ENCODE results near the gene ALDH1A2.
"Not testable (repeated sequence)": the region's sequence is repeated elsewhere in the genome, so short reads cannot be mapped to it uniquely, and the experiment has no call there.

ALDH1A2 gene

DNA sequence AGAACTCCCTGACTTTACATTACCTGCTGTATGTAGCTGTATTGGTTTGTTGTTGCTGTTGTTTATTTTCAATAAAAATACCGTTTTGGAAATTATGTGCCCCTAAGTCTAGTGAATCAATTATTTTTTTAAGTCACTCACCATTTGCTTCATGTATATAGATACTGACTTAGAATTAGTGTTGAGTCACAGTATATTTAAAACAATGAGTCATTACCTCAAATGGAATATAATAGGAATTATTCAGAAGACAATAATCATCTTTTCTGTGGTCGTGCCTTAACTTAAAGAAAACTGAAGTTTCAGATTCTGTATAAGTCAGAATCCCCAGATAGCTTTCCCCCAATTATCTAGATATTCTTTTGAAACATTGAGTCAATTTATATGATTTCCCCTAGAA, 21.0 kb upstream of the ALDH1A2 start:
- FAIRE-seq (no peak), DNase-seq (ENCODE audit: insufficient read length) (no peak)
- TF ChIP-seq POLR2A (IDR thresholded peaks at IDR 0.05; ENCODE audit: low read depth, low read length) (no peak), TAF1 (IDR thresholded peaks at IDR 0.05; ENCODE audit: borderline replicate concordance, low read depth, low read length) (no peak), POLR2AphosphoS5 (IDR thresholded peaks at IDR 0.05; ENCODE audit: low read depth, low read length) (no peak)

DNA sequence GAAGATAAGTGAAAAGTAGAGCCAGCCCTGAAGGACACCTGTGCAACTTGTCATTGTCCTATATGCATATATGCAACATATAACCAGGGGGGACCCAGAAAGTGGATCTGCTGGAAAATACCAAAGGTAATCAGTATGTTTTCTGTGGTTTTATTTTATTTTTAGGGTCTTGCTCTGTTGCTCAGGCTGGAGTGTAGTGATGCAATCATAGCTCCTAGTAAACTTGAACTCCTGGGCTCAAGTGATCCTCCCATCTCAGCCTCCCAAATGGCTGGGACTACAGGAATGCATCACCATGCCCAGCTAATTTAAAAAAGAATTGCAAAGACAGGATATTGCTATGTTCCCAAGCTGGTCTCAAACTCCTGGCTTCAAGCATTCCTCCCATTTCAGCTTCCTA, 18.0 kb upstream of the ALDH1A2 start:
- DNase-seq (ENCODE audit: insufficient read length) (no peak), FAIRE-seq (no peak)
- TF ChIP-seq POLR2A (IDR thresholded peaks at IDR 0.05; ENCODE audit: low read depth, low read length) = no peak
- no peak for TF ChIP-seq POLR2AphosphoS5 (IDR thresholded peaks at IDR 0.05; ENCODE audit: low read depth, low read length)
- no peak for TF ChIP-seq TAF1 (IDR thresholded peaks at IDR 0.05; ENCODE audit: borderline replicate concordance, low read depth, low read length)

GRCh38 chr15:58081891-58082290, 16.4 kb upstream of the ALDH1A2 start:
- TF ChIP-seq POLR2AphosphoS5 (IDR thresholded peaks at IDR 0.05; ENCODE audit: low read depth, low read length) = no peak
- TF ChIP-seq POLR2A (IDR thresholded peaks at IDR 0.05; ENCODE audit: low read depth, low read length) = no peak
- TF ChIP-seq TAF1 (IDR thresholded peaks at IDR 0.05; ENCODE audit: borderline replicate concordance, low read depth, low read length) = no peak
- DNase-seq (ENCODE audit: insufficient read length) (no peak), FAIRE-seq (no peak)

DNA sequence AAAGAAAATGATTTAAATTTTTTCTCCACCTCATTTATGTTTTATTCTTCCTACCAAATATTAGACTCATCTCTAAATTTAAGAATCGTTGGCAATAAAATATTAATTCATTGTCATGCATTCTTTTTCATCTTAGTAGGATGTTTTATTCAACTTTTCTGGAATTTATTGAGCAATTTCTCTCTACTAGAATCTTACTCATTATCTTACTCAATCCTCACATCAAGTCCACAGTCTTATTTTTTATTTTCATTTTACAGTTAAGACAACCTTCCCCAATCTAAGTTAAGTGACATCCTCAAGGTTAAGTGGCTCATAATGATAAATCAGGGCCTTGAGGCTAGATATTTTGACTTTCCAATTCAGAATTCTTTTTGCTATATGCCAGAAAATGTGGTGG, 15.9 kb upstream of the ALDH1A2 start:
- FAIRE-seq = no peak
- no peak for TF ChIP-seq TAF1 (IDR thresholded peaks at IDR 0.05; ENCODE audit: borderline replicate concordance, low read depth, low read length)
- TF ChIP-seq POLR2AphosphoS5 (IDR thresholded peaks at IDR 0.05; ENCODE audit: low read depth, low read length) = no peak
- TF ChIP-seq POLR2A (IDR thresholded peaks at IDR 0.05; ENCODE audit: low read depth, low read length) = no peak

DNA sequence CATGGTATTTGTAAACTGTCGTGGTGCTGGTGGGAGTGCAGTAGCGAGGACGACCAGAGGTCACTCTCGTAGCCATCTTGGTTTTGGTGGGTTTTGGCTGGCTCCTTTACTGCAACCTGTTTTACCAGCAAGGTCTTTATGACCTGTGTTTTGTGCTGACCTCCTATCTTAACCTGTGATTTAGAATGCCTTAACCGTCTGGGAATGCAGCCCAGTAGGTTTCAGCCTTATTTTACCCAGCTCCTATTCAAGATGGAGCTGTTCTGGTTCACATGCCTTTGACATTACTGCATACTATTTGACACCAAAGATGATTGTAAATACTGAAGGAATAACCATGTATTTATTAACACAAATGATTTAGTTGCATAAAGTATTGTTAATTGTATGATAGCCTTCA, 15.4 kb upstream of the ALDH1A2 start:
- not testable (repeated sequence) for DNase-seq (ENCODE audit: insufficient read length); FAIRE-seq

More for the DNA sequence above, 15.9 kb upstream of the ALDH1A2 start:
- no peak for DNase-seq (ENCODE audit: insufficient read length)

- TF ChIP-seq POLR2AphosphoS5 (IDR thresholded peaks at IDR 0.05; ENCODE audit: low read depth, low read length) (no peak), TAF1 (IDR thresholded peaks at IDR 0.05; ENCODE audit: borderline replicate concordance, low read depth, low read length) (no peak), POLR2A (IDR thresholded peaks at IDR 0.05; ENCODE audit: low read depth, low read length) (no peak)
- DNase-seq (ENCODE audit: insufficient read length) (no peak), FAIRE-seq (no peak)
Measured at GRCh38 chr15:58080398-58080797, 14.9 kb upstream of the ALDH1A2 start.

DNA sequence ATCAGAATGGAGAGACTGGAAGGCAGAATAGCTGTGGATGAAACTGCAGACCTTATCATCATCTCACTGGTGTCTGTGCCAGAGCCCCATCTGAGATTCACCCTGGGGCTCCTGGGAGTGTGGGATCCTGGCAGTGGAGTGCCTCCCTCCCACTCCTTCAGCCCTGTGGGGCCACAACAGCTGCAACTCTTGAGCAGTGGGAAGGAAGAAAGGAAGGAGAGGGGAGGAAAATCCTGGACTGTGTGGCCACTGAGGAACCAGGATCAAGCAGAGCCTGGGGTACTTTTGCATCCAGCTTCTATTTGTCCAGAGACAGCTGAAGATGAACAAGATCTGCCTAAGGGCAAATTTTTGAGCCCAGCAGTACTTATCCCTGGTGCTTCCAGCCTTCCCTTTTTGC, 13.1 kb upstream of the ALDH1A2 start:
- FAIRE-seq (no peak), DNase-seq (ENCODE audit: insufficient read length) (no peak)
- TF ChIP-seq TAF1 (IDR thresholded peaks at IDR 0.05; ENCODE audit: borderline replicate concordance, low read depth, low read length) (no peak), POLR2AphosphoS5 (IDR thresholded peaks at IDR 0.05; ENCODE audit: low read depth, low read length) (no peak), POLR2A (IDR thresholded peaks at IDR 0.05; ENCODE audit: low read depth, low read length) (no peak)

DNA sequence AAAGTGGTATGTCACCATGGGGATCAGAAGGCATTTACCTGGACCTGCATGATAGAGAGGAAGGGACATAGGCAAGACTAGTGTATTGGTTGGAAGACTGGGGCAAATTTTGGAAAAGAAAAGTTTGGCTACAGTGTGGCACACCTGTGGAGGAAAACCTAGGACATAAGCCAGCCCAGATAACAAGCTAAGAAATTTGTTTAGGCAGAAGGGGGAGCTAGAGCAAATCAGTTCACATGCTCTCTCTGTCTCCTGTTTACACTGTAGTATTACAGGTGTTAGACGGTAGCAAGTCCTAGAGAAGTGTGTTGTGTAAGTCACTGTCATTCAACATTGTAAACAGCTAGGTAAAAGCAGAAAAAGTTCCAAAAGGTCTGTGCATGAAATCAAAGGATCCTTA, 11.9 kb upstream of the ALDH1A2 start:
- no peak for TF ChIP-seq POLR2AphosphoS5 (IDR thresholded peaks at IDR 0.05; ENCODE audit: low read depth, low read length)
- TF ChIP-seq POLR2A (IDR thresholded peaks at IDR 0.05; ENCODE audit: low read depth, low read length) = no peak
- TF ChIP-seq TAF1 (IDR thresholded peaks at IDR 0.05; ENCODE audit: borderline replicate concordance, low read depth, low read length) = no peak
- DNase-seq (ENCODE audit: insufficient read length) (no peak), FAIRE-seq (no peak)

GRCh38 chr15:58074452-58074851, 8.9 kb upstream of the ALDH1A2 start:
- TF ChIP-seq TAF1 (IDR thresholded peaks at IDR 0.05; ENCODE audit: borderline replicate concordance, low read depth, low read length) (no peak), POLR2AphosphoS5 (IDR thresholded peaks at IDR 0.05; ENCODE audit: low read depth, low read length) (no peak), POLR2A (IDR thresholded peaks at IDR 0.05; ENCODE audit: low read depth, low read length) (no peak)
- DNase-seq (ENCODE audit: insufficient read length) = no peak
- FAIRE-seq = no peak

DNA sequence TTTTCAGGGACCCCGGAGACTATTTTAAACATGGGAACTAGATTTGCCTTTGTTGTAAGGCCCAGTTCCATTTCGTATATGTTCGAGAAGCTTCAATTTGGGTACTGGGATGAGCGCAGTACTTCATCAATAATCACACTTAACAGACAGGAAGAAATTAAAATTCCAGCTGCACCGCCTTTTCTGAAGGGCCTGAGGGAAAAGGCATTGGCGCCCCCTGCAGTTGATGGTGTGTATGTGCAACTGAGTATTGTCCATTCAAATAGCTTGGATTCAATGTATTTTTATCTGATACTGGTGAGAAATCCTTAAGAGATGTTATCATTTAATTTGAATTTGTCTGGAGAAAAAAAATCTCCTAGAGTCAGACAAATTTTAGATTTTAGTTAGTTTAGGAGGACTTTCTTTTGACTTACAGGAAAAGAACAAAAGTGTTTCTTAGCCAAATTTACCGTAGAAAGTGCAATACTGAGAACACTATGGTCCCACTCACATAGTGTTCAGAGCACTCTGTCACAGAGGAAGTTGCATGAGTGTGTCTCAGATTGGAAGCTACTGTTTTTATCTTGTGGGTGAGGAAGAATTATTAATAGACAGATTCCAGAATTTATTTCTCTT, 5.4 kb upstream of the ALDH1A2 start:
- no peak for TF ChIP-seq POLR2AphosphoS5 (IDR thresholded peaks at IDR 0.05; ENCODE audit: low read depth, low read length)
- TF ChIP-seq TAF1 (IDR thresholded peaks at IDR 0.05; ENCODE audit: borderline replicate concordance, low read depth, low read length) = no peak
- no peak for TF ChIP-seq POLR2A (IDR thresholded peaks at IDR 0.05; ENCODE audit: low read depth, low read length)
- peak; percentile 48 for FAIRE-seq
- no peak for DNase-seq (ENCODE audit: insufficient read length)

GRCh38 chr15:58069008-58069407, 3.5 kb upstream of the ALDH1A2 start:
- DNase-seq (ENCODE audit: insufficient read length) (no peak), FAIRE-seq (no peak)

DNA sequence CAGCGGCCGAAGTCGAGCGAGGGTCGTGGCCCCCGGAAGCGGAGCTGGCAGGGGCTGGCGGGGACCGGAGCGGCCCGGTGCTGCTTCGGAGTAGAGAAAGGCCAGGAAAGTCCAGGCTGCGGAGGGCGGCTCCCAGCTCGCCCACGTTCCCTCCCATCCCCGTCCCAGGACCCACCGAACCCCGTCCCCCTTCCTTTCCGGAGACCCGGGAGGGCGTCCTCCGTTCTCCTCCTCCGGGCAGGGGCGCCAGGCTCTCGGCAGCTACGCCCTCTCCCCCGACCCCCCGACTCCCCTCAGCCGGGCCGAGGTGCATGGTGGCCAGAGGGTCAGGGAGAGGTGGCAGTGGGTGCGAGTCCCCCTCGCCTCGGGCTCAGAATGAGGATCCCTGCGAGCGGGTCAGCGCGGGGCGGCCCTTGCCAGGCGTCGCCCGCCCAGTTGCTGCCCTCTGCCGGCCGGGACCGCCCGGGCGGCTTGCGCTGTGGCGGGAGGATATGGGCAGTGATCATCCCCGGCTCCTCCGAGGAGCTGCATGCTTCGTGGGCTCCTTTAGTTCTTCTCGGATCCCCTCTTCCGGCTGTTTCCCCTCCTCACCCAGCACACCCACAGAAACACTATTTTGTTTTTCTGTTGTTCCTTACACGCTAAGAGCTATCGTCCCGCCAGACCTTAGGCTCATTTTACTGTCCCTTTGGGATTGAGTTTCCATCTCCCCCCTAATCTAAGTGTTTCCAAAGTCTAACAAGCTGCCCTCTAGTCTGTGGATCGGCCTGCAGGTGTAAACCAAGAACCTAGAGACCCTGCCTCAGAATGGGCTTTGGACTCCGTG, 744 bp upstream of the ALDH1A2 start:
- DNase-seq (ENCODE audit: insufficient read length) (peak; percentile 33), FAIRE-seq (no peak)
- no peak for TF ChIP-seq TAF1 (IDR thresholded peaks at IDR 0.05; ENCODE audit: borderline replicate concordance, low read depth, low read length)
- no peak for TF ChIP-seq POLR2AphosphoS5 (IDR thresholded peaks at IDR 0.05; ENCODE audit: low read depth, low read length)
- no peak for TF ChIP-seq POLR2A (IDR thresholded peaks at IDR 0.05; ENCODE audit: low read depth, low read length)

More at GRCh38 chr15:58069008-58069407, 3.5 kb upstream of the ALDH1A2 start:
- no peak for TF ChIP-seq POLR2AphosphoS5 (IDR thresholded peaks at IDR 0.05; ENCODE audit: low read depth, low read length)
- no peak for TF ChIP-seq TAF1 (IDR thresholded peaks at IDR 0.05; ENCODE audit: borderline replicate concordance, low read depth, low read length)
- no peak for TF ChIP-seq POLR2A (IDR thresholded peaks at IDR 0.05; ENCODE audit: low read depth, low read length)

All from GM12892 (cell line).